Measurements from ENCODE around the gene VPS45. TPM values are rescaled to one million over a fixed set of nuclear protein-coding genes. Genes with fewer than 3 reads are reported as not detected.

The VPS45 gene
- polyA plus RNA-seq, 1 of the 3 experiments (the other 2 are of a cell fraction): 31.5 TPM

DNA sequence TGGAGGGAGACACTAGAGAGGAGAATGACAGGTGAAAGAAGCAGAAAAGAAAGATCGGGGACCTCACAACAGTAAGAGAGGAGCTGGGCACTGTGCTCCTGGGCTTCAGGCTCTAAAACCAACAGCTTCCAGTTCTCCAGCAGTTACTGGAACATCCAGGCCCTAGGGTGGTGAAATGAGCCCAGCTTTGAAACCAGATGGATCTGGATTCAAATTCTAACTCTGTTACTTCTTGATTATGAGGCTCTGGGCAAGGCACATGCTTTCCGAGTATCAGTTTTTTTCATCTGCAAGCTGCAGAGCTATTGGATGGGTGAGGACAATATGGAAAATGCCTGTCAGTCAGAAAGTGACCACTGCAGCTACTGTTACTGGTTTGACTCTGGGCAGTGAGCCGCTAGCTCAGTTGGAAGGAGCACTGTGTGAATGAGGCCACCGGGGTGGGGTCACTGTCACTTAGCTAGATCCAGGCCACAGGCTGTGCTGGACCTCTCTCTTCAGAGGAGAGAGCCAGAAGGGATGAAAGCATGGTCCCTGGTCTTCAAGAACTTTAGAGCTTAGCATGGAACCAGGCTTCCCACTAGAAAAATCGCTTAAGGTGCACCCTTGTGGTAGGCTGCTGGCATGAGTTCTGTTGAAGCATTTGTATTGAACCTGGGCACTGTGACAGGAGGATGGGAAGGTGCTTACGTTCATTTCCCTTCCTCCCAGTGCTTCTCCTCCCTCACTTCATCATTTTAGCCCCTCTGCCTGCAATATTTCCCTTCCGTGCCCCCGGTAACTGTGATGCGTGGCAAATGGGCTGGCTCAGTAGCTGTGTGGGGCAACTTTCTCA, 94.4 kb downstream of the VPS45 start:
- H2AFZ ChIP-seq (ENCODE audit: low read depth): no peak overlapping the region
- CTCF ChIA-PET: interaction anchor here (0.7 to 8.6 kb wide), 7 partner anchors 21 to 200 kb away, joined by 3 to 87 read pairs (median 4); no protein-coding TSS in a partner anchor
- H3K4me3 ChIP-seq (ENCODE audit: low read depth in 2 of 2, low read length in 1 of 2): no peak overlapping the region
- POLR2A ChIA-PET: interaction anchor here (0.8 to 2.2 kb wide), 6 partner anchors 9 to 275 kb away, joined by 3 to 10 read pairs (median 4); partner anchors contain the start of genes PLEKHO1 and VPS45
- H3K9me2 ChIP-seq: no peaks in the 10 kb centered on the region
- H3K9me3 ChIP-seq: no peaks in the 10 kb centered on the region
- H3K4me1 ChIP-seq (ENCODE audit: control insufficient read depth in 1 of 2, insufficient read depth in 2 of 2, low read depth in 1 of 2, low read length in 1 of 2): peaks cover 31 to 48% of the 10 kb centered on the region in 2 experiments
- 82% methylated on average over 9 of the region's 9 CpGs for WGBS (ENCODE audit: low lambda C conversion rate)
- peaks cover 15% of the 10 kb centered on the region for H3K79me2 ChIP-seq (ENCODE audit: insufficient read depth)
- H3K4me2 ChIP-seq: peak overlapping the region; percentile 69
- H4K20me1 ChIP-seq (ENCODE audit: insufficient read depth): no peaks in the 10 kb centered on the region
- peaks cover 43% of the 10 kb centered on the region for H3F3A ChIP-seq (replicated peaks; ENCODE audit: insufficient read depth)
- H3K36me3 ChIP-seq (replicated peaks in 1 of 2; ENCODE audit: control insufficient read depth in 1 of 2, insufficient read depth in 2 of 2, low read length in 1 of 2): peaks cover 17 to 24% of the 10 kb centered on the region in 2 experiments
- no peaks in the 10 kb centered on the region for H3K27me3 ChIP-seq (ENCODE audit: insufficient read depth)
- TF ChIP-seq, protein P1, sequence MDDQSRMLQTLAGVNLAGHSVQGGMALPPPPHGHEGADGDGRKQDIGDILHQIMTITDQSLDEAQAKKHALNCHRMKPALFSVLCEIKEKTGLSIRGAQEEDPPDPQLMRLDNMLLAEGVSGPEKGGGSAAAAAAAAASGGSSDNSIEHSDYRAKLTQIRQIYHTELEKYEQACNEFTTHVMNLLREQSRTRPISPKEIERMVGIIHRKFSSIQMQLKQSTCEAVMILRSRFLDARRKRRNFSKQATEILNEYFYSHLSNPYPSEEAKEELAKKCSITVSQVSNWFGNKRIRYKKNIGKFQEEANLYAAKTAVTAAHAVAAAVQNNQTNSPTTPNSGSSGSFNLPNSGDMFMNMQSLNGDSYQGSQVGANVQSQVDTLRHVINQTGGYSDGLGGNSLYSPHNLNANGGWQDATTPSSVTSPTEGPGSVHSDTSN (IDR thresholded peaks at IDR 0.05): no peak
- TF ChIP-seq SMC3 (IDR thresholded peaks at IDR 0.05; ENCODE audit: low read depth, low read length): no peak
- TF ChIP-seq RFX5 (IDR thresholded peaks at IDR 0.05; ENCODE audit: low read length): peak; percentile 67; the same call in 1 of the 2 replicates
- no peak for TF ChIP-seq TEAD4 (IDR thresholded peaks at IDR 0.05; ENCODE audit: borderline replicate concordance, insufficient read depth)
- no peak for DNase-seq
- H3K27ac ChIP-seq (ENCODE audit: low read depth in 2 of 2, low read length in 1 of 2): peak overlapping the region; percentile 94 to 95
- H3K9ac ChIP-seq: peak overlapping the region; percentile 64

DNA sequence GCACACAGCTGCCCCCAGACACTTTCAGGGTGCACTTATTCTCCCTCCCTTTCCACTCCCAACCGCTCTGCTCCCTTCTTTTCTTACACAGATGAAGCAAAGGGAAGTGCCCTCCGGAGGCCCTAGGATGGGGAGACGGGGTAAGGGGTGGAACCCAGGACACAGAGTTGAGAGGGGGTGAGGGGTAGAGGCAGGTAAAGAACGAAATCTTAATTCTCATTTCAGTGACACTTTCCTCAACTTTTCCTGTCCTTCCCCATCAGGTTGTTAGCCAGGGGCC, 94.9 kb downstream of the VPS45 start:
- no peak for DNase-seq
- H3K4me1 ChIP-seq (ENCODE audit: control insufficient read depth in 1 of 2, insufficient read depth in 2 of 2, low read depth in 1 of 2, low read length in 1 of 2): peaks cover 31 to 43% of the 10 kb centered on the region in 2 experiments
- H3K27ac ChIP-seq (ENCODE audit: low read depth in 2 of 2, low read length in 1 of 2): peak overlapping the region; percentile 94 to 95
- WGBS (ENCODE audit: low lambda C conversion rate): 78% methylated on average over 4 of the region's 4 CpGs
- H4K20me1 ChIP-seq (ENCODE audit: insufficient read depth): no peaks in the 10 kb centered on the region
- peak overlapping the region in 1 of 2 experiments; percentile 18; a peak in 1 of 4 replicates for H3K4me3 ChIP-seq (ENCODE audit: low read depth in 2 of 2, low read length in 1 of 2)
- TF ChIP-seq GABPA (IDR thresholded peaks at IDR 0.05; ENCODE audit: low read depth) (no peak), MXI1 (IDR thresholded peaks at IDR 0.05; ENCODE audit: low read depth, low read length) (no peak), RCOR1 (IDR thresholded peaks at IDR 0.05; ENCODE audit: low read length) (no peak), TAF1 (IDR thresholded peaks at IDR 0.05; ENCODE audit: borderline replicate concordance, low read depth, low read length) (no peak), NFIC (IDR thresholded peaks at IDR 0.05; ENCODE audit: borderline replicate concordance) (no peak), SMC3 (IDR thresholded peaks at IDR 0.05; ENCODE audit: low read depth, low read length) (no peak), TEAD4 (IDR thresholded peaks at IDR 0.05; ENCODE audit: borderline replicate concordance, insufficient read depth) (no peak), JUND (IDR thresholded peaks at IDR 0.05) (no peak), EZH2phosphoT487 (IDR thresholded peaks at IDR 0.05; ENCODE audit: borderline replicate concordance, low read depth) (no peak), FOSL2 (IDR thresholded peaks at IDR 0.05; ENCODE audit: borderline replicate concordance, low read depth) (no peak)
- TF ChIP-seq, protein P2, sequence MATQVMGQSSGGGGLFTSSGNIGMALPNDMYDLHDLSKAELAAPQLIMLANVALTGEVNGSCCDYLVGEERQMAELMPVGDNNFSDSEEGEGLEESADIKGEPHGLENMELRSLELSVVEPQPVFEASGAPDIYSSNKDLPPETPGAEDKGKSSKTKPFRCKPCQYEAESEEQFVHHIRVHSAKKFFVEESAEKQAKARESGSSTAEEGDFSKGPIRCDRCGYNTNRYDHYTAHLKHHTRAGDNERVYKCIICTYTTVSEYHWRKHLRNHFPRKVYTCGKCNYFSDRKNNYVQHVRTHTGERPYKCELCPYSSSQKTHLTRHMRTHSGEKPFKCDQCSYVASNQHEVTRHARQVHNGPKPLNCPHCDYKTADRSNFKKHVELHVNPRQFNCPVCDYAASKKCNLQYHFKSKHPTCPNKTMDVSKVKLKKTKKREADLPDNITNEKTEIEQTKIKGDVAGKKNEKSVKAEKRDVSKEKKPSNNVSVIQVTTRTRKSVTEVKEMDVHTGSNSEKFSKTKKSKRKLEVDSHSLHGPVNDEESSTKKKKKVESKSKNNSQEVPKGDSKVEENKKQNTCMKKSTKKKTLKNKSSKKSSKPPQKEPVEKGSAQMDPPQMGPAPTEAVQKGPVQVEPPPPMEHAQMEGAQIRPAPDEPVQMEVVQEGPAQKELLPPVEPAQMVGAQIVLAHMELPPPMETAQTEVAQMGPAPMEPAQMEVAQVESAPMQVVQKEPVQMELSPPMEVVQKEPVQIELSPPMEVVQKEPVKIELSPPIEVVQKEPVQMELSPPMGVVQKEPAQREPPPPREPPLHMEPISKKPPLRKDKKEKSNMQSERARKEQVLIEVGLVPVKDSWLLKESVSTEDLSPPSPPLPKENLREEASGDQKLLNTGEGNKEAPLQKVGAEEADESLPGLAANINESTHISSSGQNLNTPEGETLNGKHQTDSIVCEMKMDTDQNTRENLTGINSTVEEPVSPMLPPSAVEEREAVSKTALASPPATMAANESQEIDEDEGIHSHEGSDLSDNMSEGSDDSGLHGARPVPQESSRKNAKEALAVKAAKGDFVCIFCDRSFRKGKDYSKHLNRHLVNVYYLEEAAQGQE (IDR thresholded peaks at IDR 0.05; ENCODE audit: low read depth, low read length): no peak
- TF ChIP-seq, protein P3, sequence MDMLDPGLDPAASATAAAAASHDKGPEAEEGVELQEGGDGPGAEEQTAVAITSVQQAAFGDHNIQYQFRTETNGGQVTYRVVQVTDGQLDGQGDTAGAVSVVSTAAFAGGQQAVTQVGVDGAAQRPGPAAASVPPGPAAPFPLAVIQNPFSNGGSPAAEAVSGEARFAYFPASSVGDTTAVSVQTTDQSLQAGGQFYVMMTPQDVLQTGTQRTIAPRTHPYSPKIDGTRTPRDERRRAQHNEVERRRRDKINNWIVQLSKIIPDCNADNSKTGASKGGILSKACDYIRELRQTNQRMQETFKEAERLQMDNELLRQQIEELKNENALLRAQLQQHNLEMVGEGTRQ (IDR thresholded peaks at IDR 0.05; ENCODE audit: borderline replicate concordance, low read depth, low read length): no peak
- H3F3A ChIP-seq (replicated peaks; ENCODE audit: insufficient read depth): peaks cover 38% of the 10 kb centered on the region
- H3K27me3 ChIP-seq (ENCODE audit: insufficient read depth): no peaks in the 10 kb centered on the region
- no peaks in the 10 kb centered on the region for H3K9me2 ChIP-seq
- ChIA-PET CTCF (interaction anchor here (1.1 to 8.6 kb wide), 5 partner anchors 21 to 200 kb away, joined by 3 to 87 read pairs (median 7); no protein-coding TSS in a partner anchor), POLR2A (interaction anchor here (0.9 to 2.2 kb wide), 4 partner anchors 9 to 275 kb away, joined by 3 to 10 read pairs (median 4); partner anchors contain the start of genes PLEKHO1 and VPS45)
- peaks cover 15% of the 10 kb centered on the region for H3K79me2 ChIP-seq (ENCODE audit: insufficient read depth)
- peak overlapping the region; percentile 64 for H3K9ac ChIP-seq
- H2AFZ ChIP-seq (ENCODE audit: low read depth): 0 out of 2 replicates have a peak overlapping the region, but pooled peaks have one; percentile 4
- no peaks in the 10 kb centered on the region for H3K9me3 ChIP-seq
- peaks cover 15 to 18% of the 10 kb centered on the region in 2 experiments for H3K36me3 ChIP-seq (replicated peaks in 1 of 2; ENCODE audit: control insufficient read depth in 1 of 2, insufficient read depth in 2 of 2, low read length in 1 of 2)
- peak overlapping the region; percentile 69 for H3K4me2 ChIP-seq
